Bronchial smooth muscle cell (primary cell): ENCODE measurements around the gene PTCD2. TPM values are rescaled to one million over a fixed set of nuclear protein-coding genes. Genes with fewer than 3 reads are reported as not detected.

Experiments used
- total RNA-seq: library from RNA; depleted of rRNA; stranded (reverse); fragments of >200 nt; gene quantifications from 2 replicates; pipeline ENCODE4 v1.2.1, GENCODE V29; 2014

PTCD2 gene, protein sequence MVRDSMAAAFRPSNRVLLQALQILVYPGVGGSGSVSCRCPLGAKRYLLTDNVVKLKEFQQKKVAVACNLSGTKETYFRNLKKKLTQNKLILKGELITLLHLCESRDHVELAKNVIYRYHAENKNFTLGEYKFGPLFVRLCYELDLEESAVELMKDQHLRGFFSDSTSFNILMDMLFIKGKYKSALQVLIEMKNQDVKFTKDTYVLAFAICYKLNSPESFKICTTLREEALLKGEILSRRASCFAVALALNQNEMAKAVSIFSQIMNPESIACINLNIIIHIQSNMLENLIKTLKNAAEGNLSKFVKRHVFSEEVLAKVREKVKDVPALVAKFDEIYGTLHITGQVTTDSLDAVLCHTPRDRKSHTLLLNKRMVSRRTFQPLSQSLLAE
- total RNA-seq, result 6.7 and 8.0 TPM in 2 replicates

DNA sequence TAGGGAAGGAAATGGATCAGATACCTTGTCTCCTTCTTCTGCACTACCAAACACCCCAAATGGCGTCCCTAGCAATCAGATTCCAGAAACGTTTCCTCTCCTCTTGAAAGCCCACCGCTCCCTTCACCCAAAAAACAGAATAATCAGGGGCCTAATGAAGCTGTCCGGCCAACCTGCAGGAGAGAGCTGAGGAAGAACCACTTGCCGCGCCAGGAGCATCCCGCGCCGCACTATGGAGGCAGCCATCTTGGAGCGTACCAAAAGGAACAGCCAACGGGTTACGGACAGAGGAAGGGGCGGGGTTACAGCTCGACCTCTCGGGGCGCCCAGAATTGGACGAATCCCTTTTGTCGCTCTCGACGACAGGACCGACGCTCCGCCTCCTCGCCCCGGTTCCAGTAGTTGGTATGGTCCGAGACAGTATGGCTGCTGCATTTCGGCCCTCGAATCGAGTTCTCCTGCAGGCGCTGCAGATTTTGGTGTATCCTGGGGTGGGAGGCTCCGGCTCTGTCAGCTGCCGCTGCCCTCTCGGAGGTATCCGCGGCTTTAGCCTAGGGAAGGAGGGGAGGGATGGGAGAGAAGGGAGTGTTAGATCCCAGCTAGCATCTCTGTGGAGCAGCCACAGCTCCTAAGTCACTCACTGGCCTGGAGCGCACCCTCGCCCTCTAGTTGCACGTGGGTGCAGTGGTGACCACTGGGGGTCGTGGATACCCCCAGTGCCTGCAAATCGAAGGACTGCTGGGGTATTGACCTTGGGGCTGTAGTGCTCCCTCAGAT is at the start of gene PTCD2, which contains the start of gene MRPS27:
Gene PTCD2 (plus strand): TSS at position 398 of the 777 bp plus-strand sequence. CDS start 10 bp downstream, at position 408.
Gene MRPS27 (minus strand): TSS at position 265 of the 777 bp plus-strand sequence. CDS start 19 bp downstream, at position 246.

Other genes with a start within 250 kb of the PTCD2 start
- 84.5 and 132 TPM in 2 replicates for gene MAP1B, start 212.9 kb upstream of the PTCD2 start, total RNA-seq
- gene MRPS27, start 133 bp upstream of the PTCD2 start, total RNA-seq, result 54.5 and 64.9 TPM in 2 replicates
- gene ZNF366, start 187.0 kb downstream of the PTCD2 start, total RNA-seq, result not detected in 2 replicates